HT1080 (cell line): ENCODE data around the gene ST7. TPM values are rescaled to one million over a fixed set of nuclear protein-coding genes. Genes with fewer than 3 reads are reported as not detected.
A peak's percentile ranks its signal among the peaks of the same experiment; 100 is the strongest.

ENCODE experiments used
- DNase-seq: peaks from one replicate; pipeline ENCODE4 v3.0.0-alpha.2; 2015; ENCODE audit warnings: low read depth
- total RNA-seq: library from RNA; depleted of rRNA; stranded (reverse); fragments of >200 nt; shearing (Covaris generic); gene quantifications from 2 replicates; pipeline ENCODE4 v1.2.3, GENCODE V29; 2014

The ST7 gene
- total RNA-seq, 1 experiment from 2014 or later = 22.6 TPM

GRCh38 chr7:117124591-117125220 is 171.4 kb downstream of the ST7 start:
- peak; percentile 97 for DNase-seq

DNA sequence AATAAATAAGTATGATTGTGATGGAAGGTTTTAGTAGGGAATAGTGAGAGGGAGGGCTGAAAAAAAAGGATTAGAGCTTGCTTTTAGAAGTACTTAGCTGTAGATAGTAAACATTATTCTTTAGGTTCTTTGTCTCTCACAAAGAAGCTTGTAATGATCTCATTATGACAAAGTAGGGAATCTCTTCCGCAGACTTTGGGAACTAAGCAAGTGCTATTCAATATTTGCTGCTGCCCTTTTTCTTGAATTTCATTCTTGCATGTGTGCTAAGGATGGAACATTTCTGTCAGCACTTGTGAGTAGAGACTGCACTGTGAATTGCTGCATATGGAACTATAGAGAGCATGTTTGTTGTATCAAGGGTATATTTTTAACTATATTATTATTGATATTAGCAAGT is 173.4 kb downstream of the ST7 start:
- peak; percentile 19 for DNase-seq

DNA sequence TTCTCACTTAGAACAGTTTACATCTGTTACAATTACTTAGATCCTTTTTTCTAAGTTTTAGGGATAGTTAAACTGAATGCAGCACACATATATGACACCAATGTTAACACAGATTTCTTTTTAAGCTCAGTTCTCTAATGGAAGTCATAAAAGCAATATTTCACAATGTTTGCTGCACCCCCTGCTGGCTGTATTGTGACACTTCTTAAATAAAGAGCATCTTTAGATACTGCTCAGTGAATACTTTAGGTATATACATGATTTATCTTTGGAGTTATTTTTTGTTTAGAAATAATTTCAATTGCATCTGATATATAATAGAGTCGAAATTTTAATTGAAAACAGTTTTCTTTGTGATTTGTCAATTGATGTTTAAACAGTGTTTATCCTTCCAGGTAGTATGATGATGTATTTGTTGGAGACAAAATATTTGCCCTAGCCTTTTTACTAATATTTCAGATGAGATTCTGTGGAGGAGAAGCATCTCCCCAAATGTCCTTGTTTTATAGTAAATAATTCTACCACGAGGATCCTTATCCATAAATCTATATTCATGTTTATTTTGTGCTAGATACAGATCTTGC is 174.4 kb downstream of the ST7 start:
- peak; percentile 21 for DNase-seq

DNA sequence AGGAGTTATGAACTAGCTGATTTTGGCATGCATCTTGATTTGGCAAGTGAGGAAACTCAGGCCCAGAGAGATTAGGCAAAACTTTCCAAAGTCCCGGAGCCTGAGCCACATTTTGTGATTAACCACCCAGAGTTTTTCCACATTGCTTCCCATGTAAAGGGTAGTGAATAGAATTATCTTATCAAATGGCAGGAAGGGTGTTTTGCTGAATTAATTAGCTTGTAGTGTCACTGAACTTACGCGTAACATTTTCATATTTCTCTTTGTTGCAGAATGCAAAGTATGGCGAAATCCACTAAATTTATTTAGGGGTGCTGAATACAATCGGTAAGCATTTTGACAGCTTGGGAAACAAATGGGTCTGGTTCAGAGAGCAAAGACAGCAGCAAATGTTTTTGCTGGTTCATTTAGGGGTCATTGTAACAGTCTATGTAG is 176.2 kb downstream of the ST7 start:
- no peak for DNase-seq

DNA sequence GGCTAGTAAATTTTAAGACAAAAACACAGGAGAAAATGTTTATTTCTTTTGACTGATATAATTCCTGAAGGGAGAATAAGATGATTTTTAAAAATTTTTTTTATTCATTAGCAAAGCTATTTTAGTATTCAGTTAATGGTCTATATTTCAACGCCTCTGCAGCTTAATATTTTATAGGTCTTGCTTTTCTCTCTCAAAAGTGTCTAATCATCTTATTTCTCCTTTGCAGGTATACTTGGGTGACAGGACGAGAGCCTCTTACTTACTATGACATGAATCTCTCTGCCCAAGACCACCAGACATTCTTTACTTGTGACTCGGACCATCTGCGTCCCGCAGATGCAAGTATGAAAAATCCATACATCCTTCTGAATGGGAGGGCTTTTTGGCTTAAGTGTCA is 177.0 kb downstream of the ST7 start:
- no peak for DNase-seq

GRCh38 chr7:117132321-117133120 is 179.2 kb downstream of the ST7 start:
- DNase-seq = peak; percentile 93

DNA sequence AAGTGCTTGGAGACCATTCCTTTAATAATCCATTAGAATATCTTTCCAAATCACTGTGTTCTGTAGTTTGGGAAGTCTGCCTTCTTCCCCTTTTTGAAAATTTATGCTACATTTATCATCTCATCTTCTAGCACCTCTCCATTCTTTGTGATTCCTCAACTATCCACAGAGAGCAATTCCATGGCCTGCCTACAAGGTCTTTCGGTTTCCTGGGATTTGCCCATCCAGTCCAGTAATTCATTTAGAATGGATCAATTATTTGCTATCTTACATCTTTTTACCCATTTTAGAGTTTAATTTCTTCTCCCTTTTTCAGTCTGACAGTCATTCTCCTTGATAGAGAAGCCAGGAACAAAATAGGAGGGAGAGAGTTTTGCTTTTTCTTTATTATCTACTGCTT is 179.8 kb downstream of the ST7 start:
- no peak for DNase-seq

- no peak for DNase-seq
These were observed 181.1 kb downstream of the ST7 start for GRCh38 chr7:117134411-117134810.

DNA sequence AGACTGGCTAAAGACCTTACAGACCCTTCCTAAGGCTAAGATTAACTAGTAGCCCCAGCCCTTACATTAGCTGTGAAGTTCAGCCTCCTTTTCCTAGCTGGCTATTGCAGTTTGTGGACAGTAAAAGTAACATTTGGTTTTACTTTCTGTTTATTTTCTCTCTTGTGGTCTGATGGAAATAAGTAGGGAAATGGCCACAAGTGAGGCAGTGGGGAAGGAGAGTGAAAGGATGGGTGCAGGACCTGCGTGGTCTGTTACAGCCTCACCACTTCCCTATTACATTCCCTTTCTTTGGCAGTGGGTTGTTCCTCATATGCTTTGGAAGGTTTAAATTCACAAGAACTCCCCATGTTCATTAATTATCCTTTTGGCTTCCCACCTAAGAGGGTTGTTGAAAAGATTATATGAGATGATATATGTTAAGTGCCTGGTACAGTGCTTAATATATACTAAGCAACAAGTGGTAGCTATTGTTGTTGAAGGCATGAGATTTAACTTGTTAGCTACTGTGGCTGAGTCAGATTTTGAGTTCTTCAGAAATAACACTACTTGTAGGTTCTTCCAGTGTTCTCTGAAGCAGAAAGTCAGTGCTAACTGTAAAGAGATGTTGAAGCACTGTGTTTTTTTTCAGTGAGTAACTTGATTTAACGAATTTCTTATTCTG is 181.7 kb downstream of the ST7 start:
- no peak for DNase-seq

GRCh38 chr7:117135553-117135891 is 182.2 kb downstream of the ST7 start:
- no peak for DNase-seq

DNA sequence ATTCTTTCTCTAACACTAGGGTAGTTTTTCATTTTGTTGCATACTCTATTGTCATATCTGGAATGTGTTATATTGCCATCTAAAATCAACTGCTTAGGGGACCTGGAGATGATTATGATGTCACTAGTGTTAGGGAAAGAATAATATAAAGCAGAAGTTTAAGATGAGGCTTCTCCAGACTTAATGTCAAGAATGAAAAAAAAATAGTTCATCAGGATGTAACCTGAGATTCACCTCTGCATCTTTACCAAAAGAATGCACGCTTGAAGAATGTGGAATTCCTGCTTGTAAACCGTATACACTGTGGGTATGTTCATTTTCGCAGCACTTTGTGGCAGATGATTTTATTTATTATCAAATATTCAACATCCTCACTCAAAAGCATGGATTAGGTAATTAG is 184.6 kb downstream of the ST7 start:
- no peak for DNase-seq

GRCh38 chr7:117138495-117138894 is 185.2 kb downstream of the ST7 start:
- DNase-seq = no peak

DNA sequence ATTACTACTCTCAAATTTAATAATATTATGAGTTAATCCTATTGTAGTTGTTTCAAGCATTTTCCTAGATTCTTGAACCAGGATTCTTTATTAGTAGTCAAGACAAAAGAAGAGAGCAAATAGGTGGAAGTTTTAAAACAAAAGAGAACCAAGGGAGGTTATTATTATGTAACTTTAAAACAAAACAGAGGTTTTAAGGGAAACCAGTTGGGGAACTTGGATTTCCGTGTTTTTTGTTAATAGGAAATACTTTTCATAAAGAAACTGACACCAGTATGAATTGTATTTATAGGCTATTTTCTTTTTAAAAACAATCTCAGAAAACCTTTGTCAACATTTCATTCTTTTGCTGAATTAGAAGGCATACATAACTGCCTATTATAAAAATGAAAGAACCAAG is 185.7 kb downstream of the ST7 start:
- DNase-seq = no peak

GRCh38 chr7:117139397-117139984 is 186.2 kb downstream of the ST7 start:
- DNase-seq = no peak

DNA sequence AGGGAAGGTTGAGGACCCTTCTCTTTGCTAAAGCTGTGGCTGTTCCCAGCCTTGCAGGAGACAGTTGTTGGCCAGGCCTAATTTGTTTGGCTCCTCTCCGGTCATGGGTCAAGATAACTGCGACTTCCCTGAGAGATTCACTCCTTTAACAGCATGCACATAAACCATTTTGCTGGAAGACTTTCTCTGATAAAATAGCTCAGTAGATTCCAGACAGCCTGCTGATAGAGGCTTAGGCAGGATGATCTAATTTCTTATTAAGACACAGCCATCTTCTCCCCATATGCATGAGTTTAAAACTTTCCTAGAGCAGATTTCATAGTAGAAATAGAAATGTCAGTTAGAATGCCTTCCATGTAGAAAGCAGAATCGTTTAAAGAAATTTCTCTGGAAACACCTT is 187.6 kb downstream of the ST7 start:
- DNase-seq = no peak

- DNase-seq = no peak
These were observed 189.8 kb downstream of the ST7 start for GRCh38 chr7:117143066-117143465.

- DNase-seq = peak; percentile 61
These were observed 190.3 kb downstream of the ST7 start for GRCh38 chr7:117143580-117143979.

DNA sequence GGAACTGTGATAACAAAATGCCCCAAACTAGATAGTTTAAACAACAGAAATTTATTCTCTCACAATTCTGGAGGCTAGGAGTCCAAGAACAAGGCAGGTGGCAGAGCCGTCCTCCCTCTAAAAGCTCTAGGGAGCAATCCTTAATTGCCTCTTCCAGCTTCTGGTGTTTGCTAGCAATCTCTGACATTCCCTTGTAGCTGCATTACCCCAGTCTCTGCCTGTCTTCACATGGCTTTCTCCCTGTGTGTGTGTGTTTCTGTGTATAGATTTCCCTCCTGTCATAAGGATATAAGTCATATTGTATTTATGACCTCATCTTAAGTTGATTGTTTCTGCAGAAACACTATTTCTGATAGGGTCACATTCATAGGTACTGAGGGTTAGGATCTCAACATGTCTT is 192.0 kb downstream of the ST7 start:
- no peak for DNase-seq

GRCh38 chr7:117146059-117146458 is 192.8 kb downstream of the ST7 start:
- no peak for DNase-seq

DNA sequence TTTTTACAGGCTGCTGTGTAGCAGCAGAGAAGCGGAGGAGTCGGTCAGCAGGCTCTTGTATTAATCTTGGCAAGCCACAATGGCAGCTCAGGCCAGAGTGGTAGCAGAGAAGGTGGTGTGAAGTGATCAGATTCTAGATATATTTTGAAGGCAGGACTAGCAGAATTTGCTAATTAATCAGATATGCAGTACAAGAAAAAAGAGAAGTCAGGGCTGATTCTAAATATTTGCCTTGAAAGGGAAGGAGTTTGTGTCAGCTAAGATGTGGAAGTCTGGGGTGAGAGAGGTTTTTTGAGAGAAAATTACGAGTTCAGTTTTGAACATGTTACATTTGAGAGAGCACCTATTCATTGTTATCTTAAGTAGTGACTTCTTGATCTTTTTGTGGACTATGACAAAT is 193.2 kb downstream of the ST7 start:
- no peak for DNase-seq

DNA sequence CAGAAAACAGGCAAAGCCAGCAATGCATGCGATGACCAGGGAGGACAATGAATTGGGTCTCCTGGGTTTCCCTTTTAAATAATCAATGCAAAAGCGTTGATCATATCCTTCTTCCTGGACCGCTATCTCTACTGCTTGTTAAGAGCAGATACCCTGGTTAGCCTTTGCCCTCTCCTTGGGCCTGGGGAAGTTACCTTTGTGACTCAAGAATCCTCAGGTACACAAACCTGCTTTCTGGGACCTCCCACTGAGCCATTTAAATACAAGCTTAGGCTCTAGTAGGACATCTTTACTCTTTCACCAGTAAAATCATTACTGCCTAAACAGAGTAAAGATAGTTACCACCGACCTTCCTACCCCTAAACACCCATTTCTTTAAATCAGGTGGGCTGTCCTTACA is 195.7 kb downstream of the ST7 start:
- no peak for DNase-seq

GRCh38 chr7:117149692-117150091 is 196.4 kb downstream of the ST7 start:
- DNase-seq = no peak
